Progenitor cell of endocrine pancreas (in vitro differentiated cells): ENCODE data around the gene ISG20. TPM values are rescaled to one million over a fixed set of nuclear protein-coding genes. Genes with fewer than 3 reads are reported as not detected.

Experiments
- DNase-seq: peaks from one replicate; pipeline ENCODE4 v3.0.0; 2021; ENCODE audit warnings: low spot score; ENCODE audit not compliant: unreplicated experiment
- H3K27ac Mint-ChIP-seq: 2 replicates; pipeline ENCODE4 v1.8.0; 2021; ENCODE audit warnings: mild to moderate bottlenecking, moderate library complexity, mixed read lengths
- H3K27me3 Mint-ChIP-seq: 2 replicates; pipeline ENCODE4 v1.8.0; 2021; ENCODE audit warnings: mixed read lengths
- H3K36me3 Mint-ChIP-seq: 2 replicates; pipeline ENCODE4 v1.8.0; 2022; ENCODE audit warnings: mixed read lengths; ENCODE audit not compliant: insufficient read depth
- H3K4me1 Mint-ChIP-seq: 2 replicates; pipeline ENCODE4 v1.8.0; 2021; ENCODE audit warnings: low read depth, mixed read lengths
- H3K4me3 Mint-ChIP-seq: 2 replicates; pipeline ENCODE4 v1.8.0; 2021; ENCODE audit warnings: low read depth, mild to moderate bottlenecking, moderate library complexity, mixed read lengths
- H3K9me3 Mint-ChIP-seq: 2 replicates; pipeline ENCODE4 v1.8.0; 2021; ENCODE audit warnings: low read depth, mixed read lengths
- CTCF ChIP-seq: fragments of 200-600 bp; sonication (generic); IDR thresholded peaks from one replicate; pipeline ENCODE4 v1.5.0; 2021; ENCODE audit warnings: antibody characterized with exemption, mild to moderate bottlenecking; ENCODE audit not compliant: unreplicated experiment
- total RNA-seq: library from RNA; stranded (reverse); gene quantifications from 2 replicates; pipeline ENCODE4 v1.2.1, GENCODE V29; 2021

ISG20 gene
- total RNA-seq, 1 donor from 2014 or later, result 4.3 TPM

- Mint-ChIP-seq H3K27me3 (no peaks in the 10 kb centered on the region), H3K27ac (no peak overlapping the region), H3K36me3 (no peaks in the 10 kb centered on the region), H3K4me1 (peaks cover 37% of the 10 kb centered on the region), H3K9me3 (no peaks in the 10 kb centered on the region), H3K4me3 (no peak overlapping the region)
- TF ChIP-seq CTCF, result no peak
- no peak for DNase-seq
Observed at GRCh38 chr15:88619796-88620195, 19.0 kb upstream of the ISG20 start.

DNA sequence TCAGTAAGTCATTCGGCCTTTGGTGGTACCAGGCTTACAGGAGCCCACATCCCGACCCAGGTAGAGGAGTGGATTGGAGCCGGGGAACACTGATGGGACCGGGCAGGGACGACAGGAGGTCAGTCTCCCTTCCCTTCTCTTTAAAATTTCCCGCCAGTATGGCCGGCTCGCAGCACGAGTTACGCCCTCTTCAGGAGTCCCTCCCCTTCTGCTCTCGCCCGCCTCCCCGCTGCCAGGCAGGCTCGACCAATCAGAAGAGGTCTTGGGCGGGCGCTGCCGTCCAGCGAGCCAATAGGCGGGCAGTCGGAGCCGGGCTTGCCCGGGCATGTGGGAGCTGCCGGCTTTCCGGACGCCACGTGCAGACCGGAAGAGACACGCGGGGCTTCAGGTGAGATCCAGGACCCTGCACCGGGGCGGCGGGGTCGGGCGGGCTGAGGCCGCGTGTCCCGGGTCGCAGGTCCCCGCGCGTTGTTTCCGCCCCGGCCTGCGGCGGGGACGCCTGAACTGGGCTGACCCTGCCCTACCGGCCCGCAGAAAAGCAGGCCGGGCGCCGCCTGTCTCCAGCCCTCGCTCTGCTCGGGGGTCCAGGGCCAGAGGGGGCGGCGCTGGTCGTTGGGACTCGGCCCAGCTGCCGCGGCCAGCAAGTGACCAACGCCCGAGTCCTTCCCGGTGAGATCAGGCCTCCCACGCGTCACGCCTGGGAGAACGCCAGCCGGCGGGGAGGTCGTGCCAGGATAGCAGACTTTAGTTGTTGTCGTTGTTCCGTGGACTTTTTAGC is 17.6 kb upstream of the ISG20 start, which contains the start of gene AEN:
TSS of gene AEN (plus strand) at position 346 of the 778 bp plus-strand sequence. CDS start 4,870 bp downstream, outside the sequence.
- H3K9me3 Mint-ChIP-seq, result no peaks in the 10 kb centered on the region
- no peaks in the 10 kb centered on the region for H3K36me3 Mint-ChIP-seq
- H3K4me1 Mint-ChIP-seq, result peaks cover 30% of the 10 kb centered on the region
- H3K27ac Mint-ChIP-seq, result peak within 1 kb of the TSS; percentile 88
- peak; percentile 90 for DNase-seq
- TF ChIP-seq CTCF, result peak; percentile 8
- H3K4me3 Mint-ChIP-seq, result peak within 1 kb of the TSS; percentile 87
- no peaks in the 10 kb centered on the region for H3K27me3 Mint-ChIP-seq

DNA sequence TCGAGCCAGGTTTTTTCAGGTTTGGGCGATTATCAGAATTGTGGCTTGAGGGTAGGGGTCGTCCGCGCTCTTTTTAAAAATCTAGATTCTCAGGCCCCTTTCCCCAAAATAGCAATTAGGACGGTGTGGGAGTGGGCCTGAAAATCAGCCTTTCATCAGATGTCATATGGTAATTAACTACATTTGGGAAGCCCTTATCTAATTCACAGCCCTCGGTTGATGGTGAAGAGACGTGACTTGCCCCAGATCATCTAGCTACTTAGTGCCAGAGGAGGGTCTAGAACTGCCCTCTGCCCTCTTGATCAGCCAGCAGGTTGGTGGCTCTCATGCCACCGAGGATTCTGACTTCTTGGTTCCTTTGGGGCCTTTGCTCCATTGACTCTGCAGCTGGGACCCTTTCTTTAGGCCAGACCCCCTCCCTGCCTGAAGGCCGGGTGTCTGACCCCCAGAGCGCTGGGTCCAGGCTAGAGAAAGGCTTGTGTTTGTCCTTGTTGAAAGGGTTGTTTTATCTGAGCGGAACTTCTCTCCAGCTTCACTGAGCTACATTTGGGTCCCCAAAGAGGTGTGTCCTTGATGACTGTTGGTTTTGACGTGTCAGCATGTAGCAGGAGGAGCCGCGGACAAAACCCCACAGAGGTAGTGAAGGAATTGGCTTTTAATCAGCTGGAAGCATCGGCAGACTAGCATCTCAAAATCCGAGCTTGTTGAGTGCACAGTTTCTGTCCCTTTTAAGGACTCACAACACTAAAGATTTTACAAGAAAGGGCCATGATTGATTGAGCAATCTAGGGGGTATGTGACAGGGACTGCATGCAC is 16.8 kb upstream of the ISG20 start:
- H3K36me3 Mint-ChIP-seq, result no peaks in the 10 kb centered on the region
- no peak for TF ChIP-seq CTCF
- H3K27ac Mint-ChIP-seq, result peak overlapping the region; percentile 88
- H3K4me1 Mint-ChIP-seq, result peaks cover 30% of the 10 kb centered on the region
- no peaks in the 10 kb centered on the region for H3K27me3 Mint-ChIP-seq
- H3K9me3 Mint-ChIP-seq, result no peaks in the 10 kb centered on the region
- DNase-seq, result no peak
- peak overlapping the region; percentile 87 for H3K4me3 Mint-ChIP-seq

- peaks cover 33% of the 10 kb centered on the region for H3K4me1 Mint-ChIP-seq
- H3K9me3 Mint-ChIP-seq, result no peaks in the 10 kb centered on the region
- H3K27ac Mint-ChIP-seq, result peak overlapping the region; percentile 88
- no peak for TF ChIP-seq CTCF
- peak overlapping the region; percentile 87 for H3K4me3 Mint-ChIP-seq
- H3K36me3 Mint-ChIP-seq, result peaks cover 3% of the 10 kb centered on the region
- H3K27me3 Mint-ChIP-seq, result no peaks in the 10 kb centered on the region
- no peak for DNase-seq
Observed at GRCh38 chr15:88622605-88622975, 16.2 kb upstream of the ISG20 start.

- Mint-ChIP-seq H3K4me1 (peaks cover 38% of the 10 kb centered on the region), H3K27me3 (no peaks in the 10 kb centered on the region), H3K27ac (no peak overlapping the region), H3K4me3 (peak overlapping the region; percentile 87), H3K9me3 (no peaks in the 10 kb centered on the region), H3K36me3 (peaks cover 5% of the 10 kb centered on the region)
- no peak for DNase-seq
- TF ChIP-seq CTCF, result no peak
Observed at GRCh38 chr15:88623061-88623460, 15.8 kb upstream of the ISG20 start.
